ENCODE measurements around the gene TMEM229A. TPM values are rescaled to one million over a fixed set of nuclear protein-coding genes. Genes with fewer than 3 reads are reported as not detected.

The TMEM229A gene
- total and polyA plus RNA-seq, 10 donors, result 0.06 to 0.33 (median 0.17) TPM; not detected in 7

- intact Hi-C loops (cut with DNase I; ENCODE audit: low total_unique reads), result no loop called here
- no peak overlapping the region for H3K4me3 ChIP-seq
- H3K36me3 ChIP-seq, result no peaks in the 10 kb centered on the region
- peaks cover 0 to 6% (median 0%) of the 10 kb centered on the region in 8 donors for H3K9me3 ChIP-seq
- TF ChIP-seq, protein P1, sequence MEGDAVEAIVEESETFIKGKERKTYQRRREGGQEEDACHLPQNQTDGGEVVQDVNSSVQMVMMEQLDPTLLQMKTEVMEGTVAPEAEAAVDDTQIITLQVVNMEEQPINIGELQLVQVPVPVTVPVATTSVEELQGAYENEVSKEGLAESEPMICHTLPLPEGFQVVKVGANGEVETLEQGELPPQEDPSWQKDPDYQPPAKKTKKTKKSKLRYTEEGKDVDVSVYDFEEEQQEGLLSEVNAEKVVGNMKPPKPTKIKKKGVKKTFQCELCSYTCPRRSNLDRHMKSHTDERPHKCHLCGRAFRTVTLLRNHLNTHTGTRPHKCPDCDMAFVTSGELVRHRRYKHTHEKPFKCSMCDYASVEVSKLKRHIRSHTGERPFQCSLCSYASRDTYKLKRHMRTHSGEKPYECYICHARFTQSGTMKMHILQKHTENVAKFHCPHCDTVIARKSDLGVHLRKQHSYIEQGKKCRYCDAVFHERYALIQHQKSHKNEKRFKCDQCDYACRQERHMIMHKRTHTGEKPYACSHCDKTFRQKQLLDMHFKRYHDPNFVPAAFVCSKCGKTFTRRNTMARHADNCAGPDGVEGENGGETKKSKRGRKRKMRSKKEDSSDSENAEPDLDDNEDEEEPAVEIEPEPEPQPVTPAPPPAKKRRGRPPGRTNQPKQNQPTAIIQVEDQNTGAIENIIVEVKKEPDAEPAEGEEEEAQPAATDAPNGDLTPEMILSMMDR (IDR thresholded peaks at IDR 0.05 in 8 of 11, conservative IDR thresholded peaks at IDR 0.05 in 3 of 11), result no peak
- no peak for TF ChIP-seq POLR2AphosphoS5 (IDR thresholded peaks at IDR 0.05)
- no peak for TF ChIP-seq POLR2A (IDR thresholded peaks at IDR 0.05)
- DNase-seq, result no peak
- peaks cover 0 to 7% (median 0%) of the 10 kb centered on the region in 7 donors for H3K27me3 ChIP-seq (replicated peaks in 1 of 7)
- H3K27ac ChIP-seq, result no peak overlapping the region
- no peaks in the 10 kb centered on the region for H3K4me1 ChIP-seq
Observed at GRCh38 chr7:123994449-123994848, 38.4 kb downstream of the TMEM229A start.

DNA sequence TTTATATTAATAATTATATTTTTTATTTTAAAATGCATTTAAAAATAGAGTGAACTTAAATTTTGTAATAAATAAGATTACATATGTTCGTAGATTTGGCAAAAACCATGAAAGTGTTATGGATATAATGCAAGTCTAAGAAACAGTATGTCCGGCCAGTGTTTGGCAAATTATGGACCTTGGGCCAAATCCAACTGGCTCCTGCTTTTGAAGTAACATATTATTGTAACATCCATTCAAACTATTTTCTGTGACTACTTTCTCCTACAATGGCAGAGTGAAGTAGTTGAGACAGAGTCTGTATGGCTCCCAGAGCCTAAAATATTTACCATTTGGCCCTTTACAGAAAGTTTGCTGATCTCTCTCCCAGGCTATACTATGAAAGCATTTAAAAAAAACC is 38.9 kb downstream of the TMEM229A start:
- Histone ChIP-seq H3K27me3 (replicated peaks in 1 of 7) (peaks cover 0 to 7% (median 0%) of the 10 kb centered on the region in 7 donors), H3K36me3 (no peaks in the 10 kb centered on the region), H3K4me1 (no peaks in the 10 kb centered on the region), H3K27ac (no peak overlapping the region), H3K4me3 (no peak overlapping the region), H3K9me3 (peaks cover 0 to 6% (median 0%) of the 10 kb centered on the region in 8 donors)
- no peak for DNase-seq
- 82 to 91% (median 84%) methylated on average over 2 of the region's 2 CpGs for WGBS, 5 donors
- TF ChIP-seq POLR2A (IDR thresholded peaks at IDR 0.05) (no peak), POLR2AphosphoS5 (IDR thresholded peaks at IDR 0.05) (no peak)
- TF ChIP-seq, protein P1 (IDR thresholded peaks at IDR 0.05 in 8 of 11, conservative IDR thresholded peaks at IDR 0.05 in 3 of 11), result no peak
- intact Hi-C loops (cut with DNase I; ENCODE audit: low total_unique reads), result no loop called here

DNA sequence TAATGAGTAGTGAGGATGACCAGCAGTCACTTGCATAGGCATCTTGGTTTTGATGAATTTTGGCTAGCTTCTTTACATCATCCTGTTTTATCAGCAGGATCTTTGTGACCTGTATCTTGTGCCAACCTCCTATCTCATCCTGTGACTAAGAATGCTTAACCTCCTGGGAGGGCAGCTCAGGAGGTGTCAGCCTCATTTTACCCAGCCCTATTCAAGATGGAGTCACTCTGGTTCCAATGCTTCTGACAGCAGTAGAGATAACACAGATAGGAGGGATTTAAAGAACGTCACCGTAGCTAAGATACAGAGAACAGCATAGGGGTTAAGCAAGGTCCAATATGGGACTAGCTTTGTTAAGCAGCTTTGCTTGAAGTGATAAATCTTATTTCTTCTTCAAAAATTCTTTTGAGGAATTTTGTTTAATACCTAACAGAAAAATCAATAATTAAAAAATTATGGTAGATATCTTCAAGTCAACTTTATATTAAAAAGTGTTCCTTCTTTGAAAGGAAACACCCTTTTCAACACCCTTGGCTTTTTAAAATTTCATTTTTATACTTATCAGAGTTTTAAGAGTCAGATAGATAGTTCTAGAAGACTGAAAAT is 39.9 kb downstream of the TMEM229A start:
- intact Hi-C loops (cut with DNase I; ENCODE audit: low total_unique reads), result no loop called here
- DNase-seq, result no peak
- Histone ChIP-seq H3K36me3 (no peaks in the 10 kb centered on the region), H3K4me3 (no peak overlapping the region), H3K9me3 (peaks cover 0 to 6% (median 0%) of the 10 kb centered on the region in 8 donors), H3K27ac (no peak overlapping the region), H3K27me3 (replicated peaks in 1 of 7) (peaks cover 0 to 7% (median 0%) of the 10 kb centered on the region in 7 donors), H3K4me1 (no peaks in the 10 kb centered on the region)
- WGBS, 5 donors, result 79 to 98% (median 88%) methylated on average over 2 of the region's 2 CpGs
- TF ChIP-seq, protein P1 (IDR thresholded peaks at IDR 0.05 in 8 of 11, conservative IDR thresholded peaks at IDR 0.05 in 3 of 11), result no peak
- TF ChIP-seq POLR2AphosphoS5 (IDR thresholded peaks at IDR 0.05), result no peak
- TF ChIP-seq POLR2A (IDR thresholded peaks at IDR 0.05), result no peak

DNA sequence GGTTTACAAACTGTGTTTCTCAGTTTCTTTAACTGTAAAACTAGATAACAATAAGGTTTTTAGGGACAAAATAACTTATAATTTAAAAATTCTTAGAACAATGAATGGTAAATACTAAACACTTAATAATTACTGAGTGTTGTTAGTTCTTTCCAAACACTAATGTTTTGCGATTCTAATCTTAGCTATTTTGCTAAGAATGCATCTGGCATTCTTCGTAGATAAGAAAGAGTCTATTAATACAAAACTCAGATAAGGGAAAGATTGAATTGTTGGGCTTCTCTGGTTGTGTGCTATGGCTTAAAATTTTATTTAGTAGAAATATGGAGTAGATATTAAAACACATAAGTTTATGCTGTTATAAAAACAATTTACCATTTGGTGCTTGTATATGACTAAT is 45.4 kb downstream of the TMEM229A start:
- no peaks in the 10 kb centered on the region for H3K4me1 ChIP-seq
- DNase-seq, result no peak
- peaks cover 0 to 7% (median 0%) of the 10 kb centered on the region in 7 donors for H3K27me3 ChIP-seq (replicated peaks in 1 of 7)
- no peak overlapping the region for H3K4me3 ChIP-seq
- intact Hi-C loops (cut with DNase I; ENCODE audit: low total_unique reads), result no loop called here
- H3K9me3 ChIP-seq, result peaks cover 0 to 10% (median 0%) of the 10 kb centered on the region in 8 donors
- 55 to 74% (median 65%) methylated on average over 2 of the region's 2 CpGs for WGBS, 5 donors
- no peaks in the 10 kb centered on the region for H3K36me3 ChIP-seq
- no peak overlapping the region for H3K27ac ChIP-seq
- no peak for TF ChIP-seq POLR2AphosphoS5 (IDR thresholded peaks at IDR 0.05)
- TF ChIP-seq POLR2A (IDR thresholded peaks at IDR 0.05), result no peak
- TF ChIP-seq, protein P1 (IDR thresholded peaks at IDR 0.05 in 8 of 11, conservative IDR thresholded peaks at IDR 0.05 in 3 of 11), result no peak

Other genes with a start within 250 kb of the TMEM229A start
- under 1 TPM in 1 of 7 donors, not detected in 6; 0.26 TPM for gene HYAL4, start 187.9 kb downstream of the TMEM229A start, total RNA-seq
- not detected for gene HYAL4, start 187.9 kb downstream of the TMEM229A start, polyA plus RNA-seq
- not detected for gene SPAM1, start 107.8 kb downstream of the TMEM229A start, total RNA-seq
- gene SPAM1, start 107.8 kb downstream of the TMEM229A start, polyA plus RNA-seq, result not detected

Measured in spleen (tissue), 11 donors.